NCI-H748 (cell line): Measurements from ENCODE around the gene CELA2B.
"Not testable (repeated sequence)": the region's sequence is repeated elsewhere in the genome, so short reads cannot be mapped to it uniquely, and the experiment has no call there.

ENCODE experiments used
- DNase-seq: peaks from one replicate; lab custom pipeline; 2025; ENCODE audit not compliant: unreplicated experiment; lab: John Stamatoyannopoulos, UW

Gene CELA2B

GRCh38 chr1:15475752-15476314 is at the start of gene CELA2B:
Gene CELA2B (plus strand): TSS chr1:15476104. CDS start chr1:15476126, 22 bp downstream.
- DNase-seq, result no peak

GRCh38 chr1:15426492-15427279 is 49.2 kb upstream of the CELA2B start:
- DNase-seq, result no peak

GRCh38 chr1:15427280-15427666 is 48.6 kb upstream of the CELA2B start:
- no peak for DNase-seq

- DNase-seq, result not testable (repeated sequence)
Measured at GRCh38 chr1:15428252-15428651, 47.7 kb upstream of the CELA2B start.

- no peak for DNase-seq
Measured at GRCh38 chr1:15428815-15429435, 47.0 kb upstream of the CELA2B start.

- DNase-seq, result no peak
Measured at GRCh38 chr1:15429701-15430149, 46.2 kb upstream of the CELA2B start.

- DNase-seq, result peak; percentile 26
Measured at GRCh38 chr1:15430787-15431570, 44.9 kb upstream of the CELA2B start.

- DNase-seq, result no peak
Measured at GRCh38 chr1:15431571-15431948, 44.3 kb upstream of the CELA2B start.

- DNase-seq, result no peak
Measured at GRCh38 chr1:15432324-15432723, 43.6 kb upstream of the CELA2B start.

- no peak for DNase-seq
Measured at GRCh38 chr1:15433471-15433870, 42.4 kb upstream of the CELA2B start.

GRCh38 chr1:15434739-15435138 is 41.2 kb upstream of the CELA2B start:
- not testable (repeated sequence) for DNase-seq

- DNase-seq, result no peak
Measured at GRCh38 chr1:15435239-15436077, 40.4 kb upstream of the CELA2B start.

GRCh38 chr1:15436881-15437442 is 38.9 kb upstream of the CELA2B start:
- no peak for DNase-seq

GRCh38 chr1:15439325-15439724 is 36.6 kb upstream of the CELA2B start:
- DNase-seq, result no peak

- DNase-seq, result no peak
Measured at GRCh38 chr1:15440357-15440756, 35.5 kb upstream of the CELA2B start.

- no peak for DNase-seq
Measured at GRCh38 chr1:15441247-15441646, 34.7 kb upstream of the CELA2B start.

GRCh38 chr1:15442119-15442518 is 33.8 kb upstream of the CELA2B start:
- DNase-seq, result no peak

- DNase-seq, result no peak
Measured at GRCh38 chr1:15442759-15443158, 33.1 kb upstream of the CELA2B start.

- no peak for DNase-seq
Measured at GRCh38 chr1:15443281-15443680, 32.6 kb upstream of the CELA2B start.
